Spleen (tissue), 7 donors: ENCODE data around the gene PALLD.

ENCODE experiments used
- POLR2A ChIP-seq, 3 donors: fragments of 450-650 bp; IDR thresholded peaks; one replicate each; pipeline ENCODE4 v1.5.1; 2017; ENCODE audit warnings: antibody characterized with exemption in 3 of 3, mild to moderate bottlenecking in 1 of 3
- POLR2AphosphoS5 ChIP-seq, 3 donors: sonication (generic); formaldehyde crosslinking; IDR thresholded peaks; one replicate each; pipeline ENCODE4 v1.5.1; 2017; ENCODE audit warnings: antibody characterized with exemption in 3 of 3
- TF ChIP-seq, protein P1 (sequence below), 11 experiments: fragments of 200-600 bp in 7 of 11; fragments of 450-650 bp in 4 of 11; sonication (generic) in 4 of 11; IDR thresholded peaks in 8 of 11; conservative IDR thresholded peaks in 3 of 11; 1 replicate in 7 of 11; 2 replicates in 4 of 11; pipeline versions ENCODE4 v1.4.0 to v1.8.0; 2016 to 2021; ENCODE audit warnings: antibody characterized with exemption in 11 of 11, inconsistent platforms in 4 of 11, mild to moderate bottlenecking in 1 of 11
- donor health status: DM: no; HTN: no; CAD: no; lungs with moderate emphysema.
- donor health status: DM: no; HTN: no; CAD: no.
- donor health status: DM: no; HTN: no; CAD: no.

DNA sequence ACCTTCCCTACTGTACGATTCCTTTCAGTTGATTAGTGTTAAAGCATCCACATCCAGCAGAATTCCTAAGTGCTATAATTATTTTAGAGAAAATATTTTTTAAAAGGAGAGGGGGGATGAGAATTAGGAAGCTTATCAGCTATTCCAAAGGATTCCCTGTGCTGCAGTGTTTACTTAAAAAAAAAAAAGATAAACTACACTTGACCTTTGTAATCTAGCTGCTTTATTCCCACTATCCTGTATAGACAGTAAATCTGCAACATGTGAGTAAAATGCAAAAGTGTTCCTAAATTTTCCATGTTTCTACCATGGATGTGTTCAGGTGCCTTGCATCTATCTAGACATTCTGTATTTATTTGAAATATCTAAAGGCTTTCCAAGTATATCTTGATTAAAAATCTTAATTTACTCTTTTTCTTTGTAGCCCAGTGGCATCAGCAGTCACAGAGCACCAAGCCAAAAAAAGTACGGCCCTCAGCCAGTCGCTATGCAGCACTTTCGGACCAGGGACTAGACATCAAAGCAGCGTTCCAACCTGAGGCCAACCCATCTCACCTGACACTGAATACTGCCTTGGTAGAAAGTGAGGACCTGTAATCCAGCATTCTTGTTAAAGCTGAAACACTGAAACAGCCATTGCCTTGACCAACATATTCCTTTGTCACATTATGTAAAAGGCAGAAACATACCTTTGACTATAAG lies 429.1 kb downstream of the PALLD start:
- TF ChIP-seq POLR2A (IDR thresholded peaks at IDR 0.05) = no peak
- TF ChIP-seq, protein P1, sequence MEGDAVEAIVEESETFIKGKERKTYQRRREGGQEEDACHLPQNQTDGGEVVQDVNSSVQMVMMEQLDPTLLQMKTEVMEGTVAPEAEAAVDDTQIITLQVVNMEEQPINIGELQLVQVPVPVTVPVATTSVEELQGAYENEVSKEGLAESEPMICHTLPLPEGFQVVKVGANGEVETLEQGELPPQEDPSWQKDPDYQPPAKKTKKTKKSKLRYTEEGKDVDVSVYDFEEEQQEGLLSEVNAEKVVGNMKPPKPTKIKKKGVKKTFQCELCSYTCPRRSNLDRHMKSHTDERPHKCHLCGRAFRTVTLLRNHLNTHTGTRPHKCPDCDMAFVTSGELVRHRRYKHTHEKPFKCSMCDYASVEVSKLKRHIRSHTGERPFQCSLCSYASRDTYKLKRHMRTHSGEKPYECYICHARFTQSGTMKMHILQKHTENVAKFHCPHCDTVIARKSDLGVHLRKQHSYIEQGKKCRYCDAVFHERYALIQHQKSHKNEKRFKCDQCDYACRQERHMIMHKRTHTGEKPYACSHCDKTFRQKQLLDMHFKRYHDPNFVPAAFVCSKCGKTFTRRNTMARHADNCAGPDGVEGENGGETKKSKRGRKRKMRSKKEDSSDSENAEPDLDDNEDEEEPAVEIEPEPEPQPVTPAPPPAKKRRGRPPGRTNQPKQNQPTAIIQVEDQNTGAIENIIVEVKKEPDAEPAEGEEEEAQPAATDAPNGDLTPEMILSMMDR (IDR thresholded peaks at IDR 0.05 in 8 of 11, conservative IDR thresholded peaks at IDR 0.05 in 3 of 11) = no peak
- TF ChIP-seq POLR2AphosphoS5 (IDR thresholded peaks at IDR 0.05) = no peak
